Loucy (cell line): ENCODE measurements around the gene ARHGAP10.

ENCODE experiments used
- H2AFZ ChIP-seq: fragments of 200-600 bp; sonication (generic); 2 replicates; pipeline ENCODE4 v1.6.0; 2016; ENCODE audit warnings: antibody characterized with exemption, mild to moderate bottlenecking, low read length, moderate library complexity
- H3F3A ChIP-seq: fragments of 200-600 bp; 2 replicates; pipeline ENCODE4 v1.6.0; 2016; ENCODE audit warnings: antibody characterized with exemption, low read depth, mild to moderate bottlenecking
- H3K27me3 ChIP-seq: fragments of 200-600 bp; sonication (generic); 2 replicates; pipeline ENCODE4 v1.6.1; 2014; ENCODE audit warnings: low read length, mild to moderate bottlenecking; ENCODE audit not compliant: insufficient read depth, poor library complexity, severe bottlenecking
- H3K36me3 ChIP-seq: fragments of 200-600 bp; sonication (generic); 2 replicates; pipeline ENCODE4 v1.6.1; 2016; ENCODE audit warnings: low read length; ENCODE audit not compliant: insufficient read depth
- H3K4me1 ChIP-seq: fragments of 200-600 bp; sonication (generic); 2 replicates; pipeline ENCODE4 v1.5.1; 2014; ENCODE audit warnings: low read length, mild to moderate bottlenecking; ENCODE audit not compliant: insufficient read depth, poor library complexity, severe bottlenecking
- H3K4me2 ChIP-seq: fragments of 200-600 bp; sonication (generic); 2 replicates; pipeline ENCODE4 v1.6.0; 2014; ENCODE audit warnings: antibody characterized with exemption, low read length, low read depth, mild to moderate bottlenecking; ENCODE audit not compliant: poor library complexity, severe bottlenecking
- H3K4me3 ChIP-seq: fragments of 200-600 bp; sonication (generic); 2 replicates; pipeline ENCODE4 v1.5.1; 2014; ENCODE audit warnings: low read length, mild to moderate bottlenecking, mixed read lengths; ENCODE audit not compliant: poor library complexity, severe bottlenecking
- H3K79me2 ChIP-seq: fragments of 200-600 bp; sonication (generic); 2 replicates; pipeline ENCODE4 v1.6.1; 2014; ENCODE audit warnings: low read length; ENCODE audit not compliant: insufficient read depth
- H3K9ac ChIP-seq: fragments of 200-600 bp; sonication (generic); 2 replicates; pipeline ENCODE4 v1.6.0; 2014; ENCODE audit warnings: mild to moderate bottlenecking, low read depth, low read length, moderate library complexity; ENCODE audit not compliant: poor library complexity, severe bottlenecking
- H3K9me2 ChIP-seq: fragments of 200-600 bp; sonication (generic); replicated peaks from 2 replicates; pipeline ENCODE4 v1.6.1; 2016; ENCODE audit warnings: low read depth, low read length, mixed read lengths
- H3K9me3 ChIP-seq: fragments of 200-600 bp; sonication (generic); 2 replicates; pipeline ENCODE4 v1.6.1; 2014; ENCODE audit warnings: mild to moderate bottlenecking, antibody characterized with exemption, low read length, low read depth; ENCODE audit not compliant: insufficient read depth
- H4K20me1 ChIP-seq: fragments of 200-600 bp; sonication (generic); 2 replicates; pipeline ENCODE4 v1.6.0; 2014; ENCODE audit warnings: antibody characterized with exemption, low read length, mild to moderate bottlenecking; ENCODE audit not compliant: insufficient read depth, poor library complexity, severe bottlenecking
- EZH2phosphoT487 ChIP-seq: fragments of 200-600 bp; IDR thresholded peaks from 2 replicates; pipeline ENCODE4 v1.6.1; 2018; ENCODE audit warnings: antibody characterized with exemption, mild to moderate bottlenecking, moderate library complexity, borderline replicate concordance
- TF ChIP-seq, protein P1 (sequence below): fragments of 200-600 bp; sonication (generic); conservative IDR thresholded peaks from 2 replicates; pipeline ENCODE4 v1.5.1; 2014; ENCODE audit warnings: mild to moderate bottlenecking, antibody characterized with exemption, low read length

ARHGAP10 gene

GRCh38 chr4:147833254-147833653 lies 101.4 kb downstream of the ARHGAP10 start:
- H3K4me2 ChIP-seq, result no peak overlapping the region
- H3K9me2 ChIP-seq, result no peaks in the 10 kb centered on the region
- no peaks in the 10 kb centered on the region for H4K20me1 ChIP-seq
- TF ChIP-seq, protein P1, sequence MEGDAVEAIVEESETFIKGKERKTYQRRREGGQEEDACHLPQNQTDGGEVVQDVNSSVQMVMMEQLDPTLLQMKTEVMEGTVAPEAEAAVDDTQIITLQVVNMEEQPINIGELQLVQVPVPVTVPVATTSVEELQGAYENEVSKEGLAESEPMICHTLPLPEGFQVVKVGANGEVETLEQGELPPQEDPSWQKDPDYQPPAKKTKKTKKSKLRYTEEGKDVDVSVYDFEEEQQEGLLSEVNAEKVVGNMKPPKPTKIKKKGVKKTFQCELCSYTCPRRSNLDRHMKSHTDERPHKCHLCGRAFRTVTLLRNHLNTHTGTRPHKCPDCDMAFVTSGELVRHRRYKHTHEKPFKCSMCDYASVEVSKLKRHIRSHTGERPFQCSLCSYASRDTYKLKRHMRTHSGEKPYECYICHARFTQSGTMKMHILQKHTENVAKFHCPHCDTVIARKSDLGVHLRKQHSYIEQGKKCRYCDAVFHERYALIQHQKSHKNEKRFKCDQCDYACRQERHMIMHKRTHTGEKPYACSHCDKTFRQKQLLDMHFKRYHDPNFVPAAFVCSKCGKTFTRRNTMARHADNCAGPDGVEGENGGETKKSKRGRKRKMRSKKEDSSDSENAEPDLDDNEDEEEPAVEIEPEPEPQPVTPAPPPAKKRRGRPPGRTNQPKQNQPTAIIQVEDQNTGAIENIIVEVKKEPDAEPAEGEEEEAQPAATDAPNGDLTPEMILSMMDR, result no peak
- TF ChIP-seq EZH2phosphoT487, result no peak
- no peaks in the 10 kb centered on the region; the same call in 1 of the 2 replicates for H3K36me3 ChIP-seq
- no peak overlapping the region for H2AFZ ChIP-seq
- no peaks in the 10 kb centered on the region for H3K9me3 ChIP-seq
- H3K27me3 ChIP-seq, result no peaks in the 10 kb centered on the region
- H3K4me3 ChIP-seq, result no peak overlapping the region
- H3K79me2 ChIP-seq, result no peaks in the 10 kb centered on the region
- H3F3A ChIP-seq, result no peaks in the 10 kb centered on the region
- no peak overlapping the region for H3K9ac ChIP-seq
- no peaks in the 10 kb centered on the region for H3K4me1 ChIP-seq

- no peak overlapping the region for H2AFZ ChIP-seq
- H3K36me3 ChIP-seq, result no peaks in the 10 kb centered on the region; the same call in 1 of the 2 replicates
- no peaks in the 10 kb centered on the region for H3K9me2 ChIP-seq
- H3K4me2 ChIP-seq, result no peak overlapping the region
- no peak for TF ChIP-seq EZH2phosphoT487
- TF ChIP-seq, protein P1, result no peak
- no peaks in the 10 kb centered on the region for H3K27me3 ChIP-seq
- no peaks in the 10 kb centered on the region for H4K20me1 ChIP-seq
- no peaks in the 10 kb centered on the region for H3K4me1 ChIP-seq
- no peak overlapping the region for H3K9ac ChIP-seq
- no peaks in the 10 kb centered on the region for H3K9me3 ChIP-seq
- H3K79me2 ChIP-seq, result no peaks in the 10 kb centered on the region
- no peaks in the 10 kb centered on the region for H3F3A ChIP-seq
- H3K4me3 ChIP-seq, result no peak overlapping the region
Measured at GRCh38 chr4:147833741-147834140, 101.9 kb downstream of the ARHGAP10 start.

- Histone ChIP-seq H3K79me2 (no peaks in the 10 kb centered on the region), H3K4me3 (no peak overlapping the region), H3F3A (no peaks in the 10 kb centered on the region), H4K20me1 (no peaks in the 10 kb centered on the region), H3K9me3 (no peaks in the 10 kb centered on the region), H3K36me3 (no peaks in the 10 kb centered on the region; the same call in 1 of the 2 replicates), H3K4me2 (no peak overlapping the region), H3K9ac (no peak overlapping the region), H3K4me1 (no peaks in the 10 kb centered on the region), H2AFZ (no peak overlapping the region), H3K27me3 (no peaks in the 10 kb centered on the region), H3K9me2 (no peaks in the 10 kb centered on the region)
- TF ChIP-seq EZH2phosphoT487, result no peak
- TF ChIP-seq, protein P1, result no peak
Measured at GRCh38 chr4:147834480-147834879, 102.6 kb downstream of the ARHGAP10 start.
